M059J (cell line): ENCODE data around the gene KRTAP10-7. TPM values are rescaled to one million over a fixed set of nuclear protein-coding genes. Genes with fewer than 3 reads are reported as not detected.
"Not testable (repeated sequence)": the region's sequence is repeated elsewhere in the genome, so short reads cannot be mapped to it uniquely, and the experiment has no call there.

ENCODE experiments used
- DNase-seq: peaks from one replicate; pipeline ENCODE4 v3.0.0-alpha.2; 2012; ENCODE audit warnings: low read depth
- total RNA-seq: library from RNA; depleted of rRNA; stranded (reverse); fragments of >200 nt; shearing (Covaris generic); gene quantifications from 2 replicates; pipeline ENCODE4 v1.2.3, GENCODE V29; 2014

KRTAP10-7 gene
- total RNA-seq, 1 experiment from 2014 or later, result not detected

GRCh38 chr21:44636209-44637017, 36.0 kb downstream of the KRTAP10-7 start:
- DNase-seq, result no peak

DNA sequence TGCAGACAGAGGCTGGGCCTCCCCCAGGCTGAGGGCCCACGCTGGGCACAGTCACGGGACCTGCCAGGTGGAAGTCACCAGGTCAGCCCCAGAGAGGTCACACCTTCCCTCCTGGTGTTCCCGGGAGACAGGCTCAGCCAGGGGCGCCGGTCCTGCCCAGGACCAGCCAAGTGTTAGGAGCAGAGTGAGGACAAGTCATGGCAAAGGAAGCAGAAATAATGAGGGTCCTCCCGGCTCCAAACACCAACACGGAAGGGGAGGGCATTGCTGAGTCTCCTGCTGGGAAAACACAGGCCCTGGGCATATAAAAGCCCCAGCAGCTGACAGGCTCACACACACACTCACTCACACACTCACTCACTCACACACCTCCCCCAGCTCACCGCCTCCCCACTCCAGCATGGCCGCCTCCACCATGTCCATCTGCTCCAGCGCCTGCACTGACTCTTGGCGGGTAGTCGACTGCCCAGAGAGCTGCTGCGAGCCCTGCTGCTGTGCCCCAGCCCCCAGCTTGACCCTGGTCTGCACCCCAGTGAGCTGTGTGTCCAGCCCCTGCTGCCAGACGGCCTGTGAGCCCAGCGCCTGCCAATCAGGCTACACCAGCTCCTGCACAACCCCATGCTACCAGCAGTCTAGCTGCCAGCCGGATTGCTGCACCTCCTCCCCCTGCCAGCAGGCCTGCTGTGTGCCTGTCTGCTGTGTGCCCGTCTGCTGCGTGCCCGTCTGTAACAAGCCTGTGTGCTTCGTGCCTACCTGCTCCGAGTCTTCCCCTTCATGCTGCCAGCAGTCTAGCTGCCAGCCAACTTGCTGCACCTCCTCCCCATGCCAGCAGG, 36.8 kb downstream of the KRTAP10-7 start, which contains the start of gene KRTAP10-10:
Gene KRTAP10-10, plus strand, starts transcription at position 339 of the 833 bp plus-strand sequence. Its CDS starts 62 bp downstream, at position 401.
- no peak for DNase-seq

DNA sequence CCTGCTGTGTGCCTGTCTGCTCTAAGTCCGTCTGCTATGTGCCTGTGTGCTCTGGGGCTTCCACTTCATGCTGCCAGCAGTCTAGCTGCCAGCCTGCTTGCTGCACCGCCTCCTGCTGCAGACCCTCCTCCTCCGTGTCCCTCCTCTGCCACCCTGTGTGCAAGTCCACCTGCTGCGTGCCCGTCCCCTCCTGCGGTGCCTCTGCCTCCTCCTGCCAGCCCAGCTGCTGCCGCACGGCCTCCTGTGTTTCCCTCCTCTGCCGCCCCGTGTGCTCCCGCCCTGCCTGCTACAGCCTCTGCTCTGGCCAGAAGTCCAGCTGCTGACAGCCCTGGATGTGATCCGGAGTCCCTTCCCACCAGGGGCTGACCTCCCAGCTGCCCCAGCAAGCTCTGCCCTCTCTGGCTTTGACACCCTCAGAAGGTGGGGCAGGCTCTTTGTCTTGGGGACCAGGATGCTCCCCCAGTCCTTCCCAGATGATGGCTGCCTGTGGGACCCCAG, 37.5 kb downstream of the KRTAP10-7 start:
- not testable (repeated sequence) for DNase-seq

DNA sequence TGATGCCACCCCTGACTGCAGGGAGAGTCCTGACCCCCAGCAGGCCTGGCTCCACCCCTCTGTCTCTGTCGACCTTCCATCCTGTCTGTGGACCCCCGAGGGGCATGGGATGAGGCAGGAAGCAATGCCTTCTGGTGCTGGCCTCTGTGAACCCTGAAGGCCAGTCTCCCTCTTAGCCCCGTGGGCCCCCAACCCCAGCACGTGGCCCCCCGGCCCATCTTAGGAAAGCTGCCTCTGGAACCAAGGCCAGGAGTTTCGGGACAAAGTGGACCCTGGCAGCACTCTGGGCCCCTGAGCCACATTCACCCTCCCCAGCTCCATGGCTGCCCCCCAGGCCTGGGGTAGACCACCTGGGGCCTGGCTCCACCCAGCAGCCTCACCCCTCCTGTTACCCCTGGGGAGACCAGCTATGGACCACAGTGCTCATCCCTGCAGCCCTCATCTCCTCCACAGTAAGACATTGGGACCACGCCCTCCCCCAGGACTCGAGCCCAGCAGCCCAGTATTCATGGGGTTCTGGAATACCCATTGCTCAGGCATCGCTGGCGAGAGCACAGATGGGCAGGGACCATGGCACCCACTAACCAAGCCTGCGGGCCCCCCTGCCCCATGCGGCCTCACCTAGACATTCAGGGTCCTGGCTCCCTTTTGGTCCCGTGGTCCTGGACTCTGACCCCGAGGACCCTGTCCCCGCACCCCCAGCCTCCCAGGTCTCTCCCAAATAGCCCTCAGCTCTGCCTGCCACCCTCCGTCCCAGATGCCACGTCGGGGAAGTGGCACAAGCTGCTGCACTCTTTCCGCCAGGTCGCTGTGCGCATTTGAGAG, 38.3 kb downstream of the KRTAP10-7 start:
- DNase-seq, result not testable (repeated sequence)

DNA sequence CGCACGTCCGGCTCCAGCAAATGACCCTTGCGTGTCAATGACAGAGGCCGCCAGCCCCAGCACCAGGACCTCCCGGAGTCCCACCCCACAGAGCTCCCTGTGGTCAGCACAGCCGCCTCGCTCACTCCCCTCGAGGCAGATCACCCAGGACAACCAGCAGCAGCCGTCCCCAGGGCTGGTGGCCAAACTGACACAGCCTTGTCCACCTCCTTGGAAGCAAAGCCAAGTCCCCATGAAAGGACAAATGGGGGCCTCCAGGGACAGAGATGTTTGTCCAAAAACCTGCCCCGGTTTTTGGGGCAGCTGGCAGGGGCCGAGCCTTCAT, 38.9 kb downstream of the KRTAP10-7 start:
- no peak for DNase-seq

GRCh38 chr21:44640761-44641160, 40.4 kb downstream of the KRTAP10-7 start:
- no peak for DNase-seq

- DNase-seq, result no peak
These were observed 43.4 kb downstream of the KRTAP10-7 start for GRCh38 chr21:44643741-44644310.

DNA sequence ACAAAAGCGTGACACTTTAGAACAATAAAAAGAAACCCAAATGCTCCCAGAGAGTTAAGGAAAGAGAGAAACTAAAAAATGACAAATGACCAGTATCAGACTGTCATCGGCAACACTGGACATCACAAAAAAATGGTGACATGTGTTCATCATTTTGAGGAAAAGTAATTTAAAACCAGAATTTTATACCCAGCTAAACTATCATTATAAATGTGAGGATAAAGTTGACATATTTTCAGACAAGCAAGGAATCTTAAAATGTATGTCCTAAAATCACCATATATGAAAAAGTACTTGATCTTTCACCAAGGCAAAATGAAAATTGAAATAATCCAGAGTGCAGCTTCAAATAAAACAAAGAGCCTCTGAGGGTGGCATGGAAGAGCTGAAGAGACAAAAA, 44.5 kb downstream of the KRTAP10-7 start:
- no peak for DNase-seq

GRCh38 chr21:44646366-44647221, 46.2 kb downstream of the KRTAP10-7 start, which contains the start of gene KRTAP10-11:
Gene KRTAP10-11 (plus strand): TSS chr21:44646414. CDS start chr21:44646459, 45 bp downstream.
- not testable (repeated sequence) for DNase-seq

GRCh38 chr21:44647222-44647552, 46.8 kb downstream of the KRTAP10-7 start:
- no peak for DNase-seq

DNA sequence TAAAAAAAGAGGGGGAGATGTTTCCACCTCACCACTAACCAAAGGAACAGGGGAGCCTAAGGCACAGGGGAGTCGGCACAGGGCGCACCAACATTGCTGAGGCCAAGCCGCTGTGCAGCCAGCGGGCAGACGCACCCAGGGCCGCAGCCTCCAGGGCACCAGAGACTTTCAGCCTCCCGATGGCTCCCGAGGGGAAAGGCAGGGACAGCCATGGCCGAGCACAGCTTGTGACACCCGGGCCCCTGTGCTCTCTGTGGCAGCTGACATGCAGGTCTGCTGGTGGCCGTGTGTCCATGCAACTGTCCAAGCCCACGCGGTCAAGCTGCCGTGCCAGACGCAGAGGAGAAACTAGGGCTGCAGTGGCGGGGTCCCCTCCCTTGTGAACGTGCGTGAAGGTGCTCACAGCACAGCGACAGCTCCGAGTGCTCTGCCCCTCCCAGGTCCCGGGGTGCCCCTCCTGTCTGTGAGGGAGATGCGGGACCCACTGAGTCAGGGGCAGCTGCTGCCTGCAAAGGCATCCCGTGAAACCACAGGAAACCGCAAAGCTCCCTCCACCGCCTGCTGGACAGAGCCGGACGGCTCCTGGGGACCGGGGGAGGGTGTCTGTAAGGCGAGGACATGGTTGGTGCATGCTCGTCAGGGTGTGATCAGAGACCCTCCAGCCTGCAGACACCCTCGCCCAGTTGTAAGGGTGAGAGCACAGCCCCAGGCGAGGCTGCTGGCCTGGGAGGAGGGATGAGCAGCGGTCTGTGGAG, 48.3 kb downstream of the KRTAP10-7 start:
- DNase-seq, result no peak

DNA sequence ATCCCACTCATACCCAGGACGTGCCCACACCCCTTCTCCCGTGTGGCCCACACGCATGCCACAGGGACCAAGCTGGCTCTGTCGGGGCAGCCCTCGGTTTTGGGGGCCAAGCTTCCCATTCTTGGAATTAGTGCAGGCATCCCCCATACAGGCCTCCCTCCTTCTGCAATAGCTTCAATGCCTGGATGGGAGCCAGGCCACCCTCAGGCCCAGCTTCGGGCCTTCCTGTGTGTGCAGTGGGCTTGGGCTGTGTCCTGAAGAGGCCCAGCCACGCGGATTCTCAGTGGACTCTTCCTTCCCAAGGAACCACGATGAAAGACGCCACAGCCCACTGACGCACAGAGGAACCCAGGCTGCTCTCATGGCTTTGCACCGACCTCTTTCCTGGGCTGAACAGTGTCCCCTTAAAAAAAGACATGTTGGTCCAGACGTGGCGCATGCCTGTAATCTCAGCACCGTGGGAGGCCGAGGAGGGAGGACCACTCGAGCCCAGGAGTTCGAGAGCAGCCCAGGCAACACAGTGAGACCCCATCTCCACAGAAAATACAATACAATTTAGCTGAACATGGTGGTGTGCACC, 49.2 kb downstream of the KRTAP10-7 start:
- no peak for DNase-seq

DNA sequence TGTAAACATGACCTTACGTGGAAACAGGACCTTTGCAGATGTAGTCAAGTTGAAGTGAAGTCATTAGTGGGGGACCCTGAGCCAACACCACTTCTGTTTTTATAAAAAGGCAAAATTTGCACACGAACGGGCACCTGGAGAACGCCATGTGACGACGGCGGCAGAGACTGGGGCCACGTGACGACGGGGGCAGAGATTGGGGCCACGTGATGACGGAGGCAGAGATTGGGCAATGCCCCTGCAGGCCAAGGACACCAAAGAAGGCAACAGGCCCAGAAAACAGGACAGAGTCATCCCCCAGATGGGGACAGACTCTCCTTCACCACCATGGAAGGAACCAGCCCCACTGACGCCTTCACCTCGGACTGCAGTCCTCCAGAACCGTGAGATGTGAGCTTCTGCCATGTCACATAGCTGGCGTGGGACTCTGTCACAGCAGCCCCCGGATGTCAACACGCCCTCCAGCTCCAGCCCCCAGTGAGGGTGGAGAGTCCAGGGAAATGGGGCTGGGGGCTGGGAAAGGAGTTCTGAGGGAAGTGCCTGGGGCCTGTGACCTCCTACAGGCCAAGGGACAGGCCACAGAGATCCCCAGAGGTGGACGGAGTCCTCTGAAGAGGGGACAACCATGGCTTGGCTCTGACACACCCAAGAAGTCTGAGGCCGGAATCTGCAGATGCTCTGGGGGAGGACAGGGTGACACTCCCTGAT, 50.0 kb downstream of the KRTAP10-7 start:
- no peak for DNase-seq

- no peak for DNase-seq
These were observed 50.7 kb downstream of the KRTAP10-7 start for GRCh38 chr21:44650973-44651675.
